GM19239 (cell line): Measurements from ENCODE around the gene NPPC.
"Not testable (repeated sequence)": the region's sequence is repeated elsewhere in the genome, so short reads cannot be mapped to it uniquely, and the experiment has no call there.

Source experiments
- DNase-seq: peaks from one replicate; pipeline ENCODE4 v3.0.0; 2011; ENCODE audit warnings: low spot score; ENCODE audit not compliant: insufficient read length
- FAIRE-seq: peaks from 2 replicates; lab custom pipeline; 2011; peaks lifted over from hg19 to GRCh38; lab: Jason Lieb, UNC

NPPC gene

DNA sequence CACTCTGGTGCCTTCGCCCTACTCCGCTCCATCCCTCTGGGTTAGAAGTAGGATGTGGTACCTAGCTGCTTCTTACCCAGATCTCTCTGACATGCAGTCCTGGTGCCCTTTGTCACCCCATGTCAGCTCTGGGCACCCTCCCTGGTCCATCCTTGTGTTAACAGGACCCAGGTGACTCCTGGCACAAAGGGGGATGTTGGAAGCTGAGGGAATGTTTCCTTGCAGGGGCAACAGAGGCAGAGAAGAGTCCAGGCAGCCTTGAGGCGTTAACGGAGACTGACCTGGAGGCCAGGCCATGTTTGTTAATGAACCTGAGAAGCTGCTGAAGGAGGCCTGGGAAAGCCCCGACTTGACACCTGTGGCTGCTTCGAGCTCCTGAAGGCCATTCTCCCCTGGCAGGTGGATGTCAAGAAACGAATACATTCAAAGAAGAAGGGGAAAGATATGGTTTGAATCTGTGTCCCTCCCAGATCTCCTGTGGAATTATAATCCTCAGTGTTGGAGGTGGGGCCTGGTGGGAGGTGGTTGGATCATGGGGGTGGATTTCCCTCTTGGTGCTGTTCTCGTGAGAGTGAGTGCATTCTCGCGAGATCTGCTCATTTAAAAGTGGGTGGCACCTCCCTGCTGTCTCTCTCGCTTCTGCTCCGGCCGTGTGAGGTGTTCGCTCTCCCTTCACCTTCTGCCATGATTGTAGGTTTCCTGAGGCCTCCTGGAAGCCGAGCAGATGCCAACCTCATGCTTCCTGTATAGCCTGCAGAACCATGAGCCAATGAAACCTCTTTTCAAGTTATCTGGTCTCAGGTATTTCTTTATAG lies 31.4 kb downstream of the NPPC start:
- FAIRE-seq (no peak), DNase-seq (no peak)

DNA sequence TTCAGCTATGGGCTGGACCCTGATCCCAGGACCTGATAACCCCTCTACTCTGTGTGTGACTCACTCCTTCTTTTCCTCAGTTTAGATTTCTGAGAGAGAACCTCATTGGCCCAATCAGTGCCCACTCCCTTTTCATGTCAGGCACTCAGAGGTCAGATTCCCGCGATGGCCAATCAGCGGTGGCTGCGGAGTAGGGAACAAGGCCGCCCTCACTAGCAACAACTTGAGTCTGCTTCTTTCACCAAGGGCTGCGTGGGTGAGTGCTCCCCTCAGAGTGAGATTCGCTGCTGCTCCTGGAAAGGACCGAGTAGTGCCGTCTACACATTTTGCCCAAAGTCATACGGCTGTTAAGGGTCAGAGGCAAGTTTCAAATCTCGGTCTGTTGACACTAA lies 34.7 kb downstream of the NPPC start:
- FAIRE-seq: no peak
- DNase-seq: no peak

- DNase-seq (no peak), FAIRE-seq (no peak)
These were observed 35.2 kb downstream of the NPPC start for GRCh38 chr2:231890896-231891513.

DNA sequence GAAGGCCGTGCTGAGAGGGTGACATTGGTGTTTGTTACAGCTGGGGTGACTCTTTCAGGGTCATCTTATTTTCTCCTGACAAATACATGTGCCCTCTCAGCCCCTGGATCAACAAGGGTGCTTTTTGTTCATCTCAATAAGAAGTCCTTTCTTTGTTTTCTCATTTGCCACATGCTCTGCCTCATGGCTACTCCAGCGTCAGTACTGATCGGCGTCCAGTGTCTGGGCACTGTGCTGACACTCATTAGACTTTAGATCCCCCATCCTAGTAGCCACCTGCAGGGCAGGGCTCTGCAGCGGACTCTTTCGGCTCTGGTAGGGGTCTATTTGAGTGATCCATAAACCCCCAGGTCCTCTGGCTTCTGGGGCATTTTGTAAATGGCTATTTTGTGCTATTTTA lies 38.4 kb downstream of the NPPC start:
- FAIRE-seq: no peak
- no peak for DNase-seq

DNA sequence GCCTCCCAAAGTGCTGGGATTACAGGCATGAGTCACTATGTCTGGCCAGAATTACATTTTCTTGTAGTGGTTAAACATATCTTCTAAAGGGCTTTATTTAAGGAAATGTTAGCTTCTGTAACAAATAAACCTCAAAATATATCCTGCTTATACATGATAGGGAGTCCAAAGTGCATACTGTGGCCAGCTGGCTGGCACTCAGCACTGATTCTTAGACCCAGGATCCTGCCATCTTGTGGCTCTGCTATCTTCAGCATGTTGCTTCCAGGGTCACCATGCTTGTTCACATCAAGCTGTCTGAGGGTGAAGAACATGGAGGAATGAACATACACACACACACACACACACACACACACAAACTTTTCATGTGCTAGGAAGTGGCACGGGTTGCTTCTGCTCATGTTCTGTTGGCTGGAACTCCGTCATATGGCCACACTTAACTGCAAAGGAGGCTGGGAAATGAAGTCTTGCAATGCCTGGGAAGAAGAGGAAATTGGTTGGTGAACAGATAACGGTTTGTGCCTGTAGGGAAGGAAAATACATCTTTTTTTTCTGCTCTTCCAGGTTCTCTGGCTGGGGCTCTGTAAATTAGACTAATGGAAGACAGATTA lies 40.0 kb downstream of the NPPC start:
- DNase-seq: no peak
- no peak for FAIRE-seq

- DNase-seq (no peak), FAIRE-seq (no peak)
These were observed 41.6 kb downstream of the NPPC start for GRCh38 chr2:231884438-231885140.

GRCh38 chr2:231883468-231883881 lies 42.7 kb downstream of the NPPC start:
- FAIRE-seq: no peak
- no peak for DNase-seq

- no peak for FAIRE-seq
- DNase-seq: no peak
These were observed 43.5 kb downstream of the NPPC start for GRCh38 chr2:231882646-231883045.

GRCh38 chr2:231880371-231880770 lies 45.8 kb downstream of the NPPC start:
- not testable (repeated sequence) for FAIRE-seq, DNase-seq

DNA sequence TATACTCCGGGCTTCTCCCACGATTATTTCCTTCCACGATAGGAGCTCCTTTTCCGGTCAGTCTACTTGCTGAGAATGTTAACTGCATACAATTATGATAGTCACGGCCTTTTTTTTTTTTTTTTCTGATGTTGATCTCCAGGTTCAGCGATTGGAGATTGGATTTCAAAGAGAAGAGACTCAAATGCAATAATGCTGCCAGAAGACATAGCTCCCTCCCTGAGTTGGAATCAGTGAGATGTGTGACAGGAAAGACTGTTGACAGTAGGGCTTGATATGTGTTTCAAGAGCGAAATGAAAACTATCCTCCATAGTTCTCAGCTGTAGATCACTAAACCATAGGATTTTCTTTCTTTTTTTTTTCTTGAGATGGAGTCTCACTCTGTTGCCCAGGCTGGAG lies 47.0 kb downstream of the NPPC start:
- FAIRE-seq (no peak), DNase-seq (no peak)

- no peak for FAIRE-seq
- no peak for DNase-seq
These were observed 48.4 kb downstream of the NPPC start for GRCh38 chr2:231877533-231878456.

GRCh38 chr2:231874944-231875343 lies 51.3 kb downstream of the NPPC start:
- FAIRE-seq: no peak
- no peak for DNase-seq
